Esophagus muscularis mucosa (tissue), 4 donors: ENCODE measurements around the gene SCTR. TPM values are rescaled to one million over a fixed set of nuclear protein-coding genes. Genes with fewer than 3 reads are reported as not detected.

Experiments
- DNase-seq: peaks from one replicate; pipeline ENCODE4 v3.0.0-alpha.2; 2017; ENCODE audit errors: extremely low spot score
- H3K27ac ChIP-seq, 4 donors: fragments of 200-600 bp; sonication (generic); replicated peaks in 1 of 4; 1 replicate in 3 of 4; 2 replicates in 1 of 4; pipeline ENCODE4 v1.5.1; 2016 to 2019; ENCODE audit warnings: mild to moderate bottlenecking in 1 of 4
- H3K27me3 ChIP-seq, 4 donors: fragments of 200-600 bp; sonication (generic); one replicate each; pipeline versions ENCODE4 v1.5.1 to v1.6.0; 2016 to 2019
- H3K36me3 ChIP-seq, 4 donors: fragments of 200-600 bp; sonication (generic); one replicate each; pipeline ENCODE4 v1.5.1; 2016 to 2019
- H3K4me1 ChIP-seq, 4 donors: fragments of 200-600 bp; sonication (generic); one replicate each; pipeline ENCODE4 v1.5.1; 2016 to 2019
- H3K4me3 ChIP-seq, 4 donors: fragments of 200-600 bp; sonication (generic); 1 replicate in 2 of 4; 2 replicates in 2 of 4; pipeline ENCODE4 v1.5.1; 2016 to 2019; ENCODE audit warnings: mild to moderate bottlenecking in 4 of 4, moderate library complexity in 1 of 4
- H3K9me3 ChIP-seq, 4 donors: fragments of 200-600 bp; sonication (generic); 1 replicate in 3 of 4; 2 replicates in 1 of 4; pipeline ENCODE4 v1.5.1; 2016 to 2019
- CTCF ChIP-seq, 3 experiments: fragments of 200-600 bp in 2 of 3; fragments of 450-650 bp in 1 of 3; sonication (generic) in 2 of 3; IDR thresholded peaks; one replicate each; pipeline ENCODE4 v1.5.1; 2017 to 2019; ENCODE audit warnings: antibody characterized with exemption in 3 of 3, mild to moderate bottlenecking in 2 of 3, moderate library complexity in 1 of 3
- EP300 ChIP-seq: sonication (generic); formaldehyde crosslinking; IDR thresholded peaks from one replicate; pipeline ENCODE4 v1.6.1; 2017; ENCODE audit warnings: antibody characterized with exemption
- POLR2A ChIP-seq: fragments of 450-650 bp; IDR thresholded peaks from one replicate; pipeline ENCODE4 v1.6.1; 2017; ENCODE audit warnings: antibody characterized with exemption, moderate library complexity, mild to moderate bottlenecking, low read depth
- POLR2AphosphoS5 ChIP-seq, 2 donors: sonication (generic); formaldehyde crosslinking; IDR thresholded peaks; one replicate each; pipeline ENCODE4 v1.6.1; 2017; ENCODE audit warnings: antibody characterized with exemption in 2 of 2
- WGBS: methylation state at CpG from one replicate; pipeline ENCODE4 v1.1.5; 2018; 5-methylcytosine and 5-hydroxymethylcytosine counted together
- intact Hi-C: fragments of 100-400 bp; cut with DNase I; formaldehyde crosslinking; loops from one replicate; pipeline ENCODE4 v1.15.1; 2023
- total RNA-seq, 4 donors: library from RNA; depleted of rRNA; stranded (reverse); fragments of >200 nt; gene quantifications; one replicate each; pipeline versions ENCODE4 v1.1.0 to v1.2.1, GENCODE V29; 2016

Gene SCTR
- total RNA-seq, 4 donors from 2014 or later, result not detected

GRCh38 chr2:119440873-119441272 is 83.4 kb downstream of the SCTR start:
- no peak for TF ChIP-seq POLR2AphosphoS5 (IDR thresholded peaks at IDR 0.05)
- no peak for TF ChIP-seq EP300
- no peak for TF ChIP-seq POLR2A
- no peak for TF ChIP-seq CTCF (IDR thresholded peaks at IDR 0.05)
- Histone ChIP-seq H3K36me3 (no peaks in the 10 kb centered on the region), H3K4me3 (no peak overlapping the region), H3K9me3 (no peaks in the 10 kb centered on the region), H3K27me3 (no peaks in the 10 kb centered on the region), H3K4me1 (no peaks in the 10 kb centered on the region), H3K27ac (no peak overlapping the region)
- intact Hi-C loops, result no loop called here
- WGBS, result 91% methylated on average over 4 of the region's 4 CpGs
- DNase-seq, result no peak

- H3K9me3 ChIP-seq, result no peaks in the 10 kb centered on the region
- TF ChIP-seq CTCF (IDR thresholded peaks at IDR 0.05) (no peak), POLR2AphosphoS5 (IDR thresholded peaks at IDR 0.05) (no peak), POLR2A (no peak), EP300 (no peak)
Observed at GRCh38 chr2:119440501-119440870, 83.8 kb downstream of the SCTR start.

GRCh38 chr2:119439574-119440500 is 84.4 kb downstream of the SCTR start:
- H3K27me3 ChIP-seq, result no peaks in the 10 kb centered on the region
- H3K27ac ChIP-seq, result no peak overlapping the region
- H3K9me3 ChIP-seq, result no peaks in the 10 kb centered on the region
- intact Hi-C loops, result no loop called here
- no peaks in the 10 kb centered on the region for H3K36me3 ChIP-seq
- no peak for DNase-seq
- no peak overlapping the region for H3K4me3 ChIP-seq
- H3K4me1 ChIP-seq, result no peaks in the 10 kb centered on the region
- 89% methylated on average over 14 of the region's 15 CpGs for WGBS
- TF ChIP-seq POLR2AphosphoS5 (IDR thresholded peaks at IDR 0.05) (no peak), CTCF (IDR thresholded peaks at IDR 0.05) (no peak), POLR2A (no peak), EP300 (no peak)

More at GRCh38 chr2:119440501-119440870, 83.8 kb downstream of the SCTR start:
- intact Hi-C loops, result no loop called here
- 56% methylated on average over 1 of the region's 1 CpG for WGBS
- no peaks in the 10 kb centered on the region for H3K27me3 ChIP-seq
- no peaks in the 10 kb centered on the region for H3K4me1 ChIP-seq
- H3K36me3 ChIP-seq, result no peaks in the 10 kb centered on the region
- DNase-seq, result no peak
- H3K4me3 ChIP-seq, result no peak overlapping the region
- H3K27ac ChIP-seq, result no peak overlapping the region

- Histone ChIP-seq H3K9me3 (no peaks in the 10 kb centered on the region), H3K4me1 (no peaks in the 10 kb centered on the region), H3K4me3 (no peak overlapping the region), H3K36me3 (no peaks in the 10 kb centered on the region), H3K27ac (no peak overlapping the region), H3K27me3 (no peaks in the 10 kb centered on the region)
- DNase-seq, result no peak
- 88% methylated on average over 6 of the region's 6 CpGs for WGBS
- intact Hi-C loops, result no loop called here
- TF ChIP-seq POLR2AphosphoS5 (IDR thresholded peaks at IDR 0.05), result no peak
- no peak for TF ChIP-seq EP300
- no peak for TF ChIP-seq CTCF (IDR thresholded peaks at IDR 0.05)
- no peak for TF ChIP-seq POLR2A
Observed at GRCh38 chr2:119438726-119439284, 85.5 kb downstream of the SCTR start.
